Prostate gland (tissue), 2 donors: ENCODE measurements around the gene PLAA.
"Not testable (repeated sequence)": the region's sequence is repeated elsewhere in the genome, so short reads cannot be mapped to it uniquely, and the experiment has no call there.

Source experiments
- POLR2A ChIP-seq: fragments of 450-650 bp; IDR thresholded peaks from one replicate; pipeline ENCODE4 v1.6.1; 2016; ENCODE audit warnings: antibody characterized with exemption, mild to moderate bottlenecking
- POLR2AphosphoS5 ChIP-seq: sonication (generic); formaldehyde crosslinking; IDR thresholded peaks from one replicate; pipeline ENCODE4 v1.6.1; 2017; ENCODE audit warnings: antibody characterized with exemption
- TF ChIP-seq, protein P1 (sequence below), 4 experiments: fragments of 200-600 bp in 2 of 4; fragments of 450-650 bp in 2 of 4; sonication (generic) in 2 of 4; IDR thresholded peaks; 1 replicate in 3 of 4; 2 replicates in 1 of 4; pipeline ENCODE4 v1.5.1; 2016 to 2019; ENCODE audit warnings: antibody characterized with exemption in 4 of 4, mild to moderate bottlenecking in 2 of 4, moderate library complexity in 2 of 4

DNA sequence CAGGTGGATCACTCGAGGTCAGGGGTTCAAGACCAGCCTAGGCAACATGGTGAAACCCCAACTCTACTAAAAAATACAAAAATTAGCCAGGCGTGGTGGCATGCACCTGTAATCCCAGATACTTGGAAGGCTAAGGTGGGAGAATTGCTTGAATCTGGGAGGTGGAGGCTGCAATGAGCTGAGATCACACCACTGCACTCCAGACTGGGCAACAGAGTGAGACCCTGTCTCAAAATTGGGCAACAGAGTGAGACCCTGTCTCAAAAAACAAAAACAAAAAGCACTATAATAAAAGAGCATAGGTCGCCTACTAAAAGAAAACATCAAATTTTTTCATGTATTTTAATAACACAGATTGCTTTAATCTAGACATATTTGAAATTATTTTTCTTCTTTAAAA lies 71.9 kb downstream of the PLAA start:
- TF ChIP-seq, protein P1, sequence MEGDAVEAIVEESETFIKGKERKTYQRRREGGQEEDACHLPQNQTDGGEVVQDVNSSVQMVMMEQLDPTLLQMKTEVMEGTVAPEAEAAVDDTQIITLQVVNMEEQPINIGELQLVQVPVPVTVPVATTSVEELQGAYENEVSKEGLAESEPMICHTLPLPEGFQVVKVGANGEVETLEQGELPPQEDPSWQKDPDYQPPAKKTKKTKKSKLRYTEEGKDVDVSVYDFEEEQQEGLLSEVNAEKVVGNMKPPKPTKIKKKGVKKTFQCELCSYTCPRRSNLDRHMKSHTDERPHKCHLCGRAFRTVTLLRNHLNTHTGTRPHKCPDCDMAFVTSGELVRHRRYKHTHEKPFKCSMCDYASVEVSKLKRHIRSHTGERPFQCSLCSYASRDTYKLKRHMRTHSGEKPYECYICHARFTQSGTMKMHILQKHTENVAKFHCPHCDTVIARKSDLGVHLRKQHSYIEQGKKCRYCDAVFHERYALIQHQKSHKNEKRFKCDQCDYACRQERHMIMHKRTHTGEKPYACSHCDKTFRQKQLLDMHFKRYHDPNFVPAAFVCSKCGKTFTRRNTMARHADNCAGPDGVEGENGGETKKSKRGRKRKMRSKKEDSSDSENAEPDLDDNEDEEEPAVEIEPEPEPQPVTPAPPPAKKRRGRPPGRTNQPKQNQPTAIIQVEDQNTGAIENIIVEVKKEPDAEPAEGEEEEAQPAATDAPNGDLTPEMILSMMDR (IDR thresholded peaks at IDR 0.05) = not testable (repeated sequence)
- TF ChIP-seq POLR2A, POLR2AphosphoS5: not testable (repeated sequence)
